ENCODE results near the gene ASS1.

The ASS1 gene

GRCh38 chr9:130426883-130427282 lies 17.9 kb upstream of the ASS1 start:
- Histone ChIP-seq H3K4me3 (ENCODE audit: low read depth, low read length) (no peak overlapping the region), H3K4me1 (ENCODE audit: control insufficient read depth, insufficient read depth, low read length) (no peaks in the 10 kb centered on the region), H3K36me3 (ENCODE audit: control insufficient read depth in 2 of 2, insufficient read depth in 1 of 2, low read length in 2 of 2) (no peaks in the 10 kb centered on the region), H3K9me3 (ENCODE audit: control insufficient read depth, insufficient read depth, low read depth, low read length) (no peaks in the 10 kb centered on the region), H3K27ac (ENCODE audit: extremely low read depth, low read depth, low read length) (no peak overlapping the region)
- CTCF ChIA-PET = interaction anchor here (0.6 kb wide), 1 partner anchor 188 kb away, joined by 3 read pairs; no protein-coding TSS in a partner anchor
- POLR2A ChIA-PET = interaction anchor here (0.7 kb wide), 1 partner anchor 10 kb away, joined by 4 read pairs; no protein-coding TSS in a partner anchor
- TF ChIP-seq ZNF600 (tag by site-specific recombination; IDR thresholded peaks at IDR 0.05) = peak; percentile 67; the same call in 1 of the 2 replicates
- peak; percentile 98 for TF ChIP-seq ZIC2 (tag by site-specific recombination; IDR thresholded peaks at IDR 0.05)
- TF ChIP-seq ZNF544 (tag by site-specific recombination; IDR thresholded peaks at IDR 0.05) = no peak
- peak; percentile 73 for TF ChIP-seq ZNF423 (tag by site-specific recombination; IDR thresholded peaks at IDR 0.05)
- TF ChIP-seq SP2 (tag by site-specific recombination; IDR thresholded peaks at IDR 0.05) = peak; percentile 28; the same call in 1 of the 2 replicates
- peak; percentile 90 for TF ChIP-seq GLIS1 (tag by site-specific recombination; IDR thresholded peaks at IDR 0.05)
- TF ChIP-seq ZNF529 (tag by site-specific recombination; IDR thresholded peaks at IDR 0.05; ENCODE audit: insufficient replicate concordance) = no peak
- no peak for TF ChIP-seq PRDM2 (tag by site-specific recombination; IDR thresholded peaks at IDR 0.05; ENCODE audit: borderline replicate concordance)
- TF ChIP-seq REPIN1 (tag by site-specific recombination; IDR thresholded peaks at IDR 0.05; ENCODE audit: low read depth) = no peak
- TF ChIP-seq ZNF23 (tag by site-specific recombination; IDR thresholded peaks at IDR 0.05; ENCODE audit: borderline replicate concordance) = no peak
- no peak for TF ChIP-seq GLIS2 (tag by site-specific recombination; IDR thresholded peaks at IDR 0.05)
- no peak for TF ChIP-seq ZNF169 (tag by site-specific recombination; IDR thresholded peaks at IDR 0.05)
- no peak for TF ChIP-seq ZNF174 (tag by site-specific recombination; IDR thresholded peaks at IDR 0.05)
- TF ChIP-seq PATZ1 (tag by site-specific recombination; IDR thresholded peaks at IDR 0.05) = peak; percentile 64; the same call in 1 of the 2 replicates
- no peak for TF ChIP-seq ZSCAN30 (tag by site-specific recombination; IDR thresholded peaks at IDR 0.05)
- TF ChIP-seq BCL11B (tag by site-specific recombination; IDR thresholded peaks at IDR 0.05; ENCODE audit: low read depth) = no peak
- no peak for TF ChIP-seq ZBTB1 (tag by site-specific recombination; IDR thresholded peaks at IDR 0.05)
- no peak for TF ChIP-seq ZNF121 (tag by site-specific recombination; IDR thresholded peaks at IDR 0.05)
- 0 out of 2 replicates have a peak, but pooled peaks have one; percentile 27 for TF ChIP-seq ZEB2 (tag by site-specific recombination; IDR thresholded peaks at IDR 0.05)
- peak; percentile 64; the same call in 1 of the 2 replicates for TF ChIP-seq TRIM28 (IDR thresholded peaks at IDR 0.05; ENCODE audit: borderline replicate concordance, low read length)
- TF ChIP-seq KLF17 (tag by site-specific recombination; IDR thresholded peaks at IDR 0.05) = peak; percentile 77
- no peak for TF ChIP-seq ZNF664 (tag by site-specific recombination; IDR thresholded peaks at IDR 0.05)
- TF ChIP-seq ZBTB8A (tag by site-specific recombination; IDR thresholded peaks at IDR 0.05) = peak; percentile 84
- TF ChIP-seq ZNF629 (tag by site-specific recombination; IDR thresholded peaks at IDR 0.05) = peak; percentile 47; the same call in 1 of the 2 replicates
- no peak for TF ChIP-seq ZNF558 (tag by site-specific recombination; IDR thresholded peaks at IDR 0.05)
- no peak for TF ChIP-seq ZNF202 (tag by site-specific recombination; IDR thresholded peaks at IDR 0.05; ENCODE audit: borderline replicate concordance)
